Karpas-422 (cell line): ENCODE results near the gene HTR6. TPM values are rescaled to one million over a fixed set of nuclear protein-coding genes. Genes with fewer than 3 reads are reported as not detected.
"Not testable (repeated sequence)": the region's sequence is repeated elsewhere in the genome, so short reads cannot be mapped to it uniquely, and the experiment has no call there.

ENCODE experiments used
- DNase-seq: peaks from one replicate; pipeline ENCODE4 v3.0.0-alpha.2; 2015
- H2AFZ ChIP-seq: fragments of 200-600 bp; sonication (generic); 2 replicates; pipeline ENCODE4 v1.6.1; 2014; ENCODE audit warnings: antibody characterized with exemption, low read length, mixed read lengths
- H3K27ac ChIP-seq: fragments of 200-600 bp; sonication (generic); 2 replicates; pipeline ENCODE4 v1.5.1; 2014; ENCODE audit warnings: mild to moderate bottlenecking, low read length, moderate library complexity
- H3K27me3 ChIP-seq: fragments of 200-600 bp; sonication (generic); 2 replicates; pipeline ENCODE4 v1.6.1; 2014; ENCODE audit warnings: low read length, mixed read lengths
- H3K36me3 ChIP-seq: fragments of 200-600 bp; sonication (generic); 2 replicates; pipeline ENCODE4 v1.6.1; 2014; ENCODE audit warnings: low read length, mixed read lengths; ENCODE audit not compliant: insufficient read depth
- H3K4me1 ChIP-seq: fragments of 200-600 bp; sonication (generic); 2 replicates; pipeline ENCODE4 v1.6.1; 2014; ENCODE audit warnings: mild to moderate bottlenecking, low read length, mixed read lengths
- H3K4me2 ChIP-seq: fragments of 200-600 bp; sonication (generic); 2 replicates; pipeline ENCODE4 v1.6.1; 2014; ENCODE audit warnings: low read length, low read depth, mild to moderate bottlenecking; ENCODE audit not compliant: poor library complexity, severe bottlenecking
- H3K4me3 ChIP-seq: fragments of 200-600 bp; sonication (generic); 2 replicates; pipeline ENCODE4 v1.5.1; 2014; ENCODE audit warnings: mild to moderate bottlenecking, antibody characterized with exemption, low read length, mixed read lengths
- H3K79me2 ChIP-seq: fragments of 200-600 bp; sonication (generic); 2 replicates; pipeline ENCODE4 v1.6.1; 2014; ENCODE audit warnings: mild to moderate bottlenecking, low read length, mixed read lengths
- H3K9ac ChIP-seq: fragments of 200-600 bp; sonication (generic); 2 replicates; pipeline ENCODE4 v1.6.0; 2014; ENCODE audit warnings: low read length
- H3K9me2 ChIP-seq: fragments of 200-600 bp; sonication (generic), shearing (Covaris generic); replicated peaks from 2 replicates; pipeline ENCODE4 v1.6.0; 2014; ENCODE audit warnings: mild to moderate bottlenecking, low read length, moderate library complexity; ENCODE audit not compliant: insufficient read depth
- H3K9me3 ChIP-seq: fragments of 300-700, 200-600 bp; sonication (generic); 2 replicates; pipeline ENCODE4 v1.6.1; 2014; ENCODE audit warnings: low read length, mixed read lengths
- H4K20me1 ChIP-seq: fragments of 200-600 bp; sonication (generic); 2 replicates; pipeline ENCODE4 v1.6.1; 2014; ENCODE audit warnings: mild to moderate bottlenecking, antibody characterized with exemption, low read length, low read depth; ENCODE audit not compliant: insufficient read depth
- total RNA-seq: library from RNA; depleted of rRNA; stranded (reverse); fragments of >200 nt; shearing (Covaris generic); gene quantifications from 2 replicates; pipeline ENCODE4 v1.2.3, GENCODE V29; 2014; ENCODE audit warnings: low replicate concordance

Gene HTR6
- total RNA-seq, 1 experiment from 2014 or later = not detected

DNA sequence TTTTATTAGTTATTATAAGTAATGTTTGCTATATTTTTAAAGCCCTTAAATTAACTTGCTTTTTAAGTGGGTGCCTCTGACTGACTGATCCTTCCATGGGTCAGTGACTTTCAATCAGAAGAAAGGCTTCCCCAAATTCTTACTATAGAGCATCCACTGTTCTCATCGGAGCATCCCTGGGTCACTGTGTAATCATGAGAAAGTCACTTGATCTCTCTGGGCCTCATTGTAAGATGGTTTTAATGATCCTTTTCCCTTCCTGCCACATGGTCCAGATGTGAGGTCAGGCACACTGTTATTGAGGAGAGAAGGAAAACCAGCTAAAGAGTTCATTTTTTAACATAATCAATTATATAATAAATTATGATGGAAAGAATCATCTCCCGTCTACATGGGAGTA lies 31.6 kb upstream of the HTR6 start:
- Histone ChIP-seq H3K4me3 (no peak overlapping the region), H3K27me3 (no peaks in the 10 kb centered on the region), H3K36me3 (no peaks in the 10 kb centered on the region), H3K27ac (no peak overlapping the region), H3K9me3 (no peaks in the 10 kb centered on the region), H3K4me1 (no peaks in the 10 kb centered on the region), H2AFZ (no peak overlapping the region), H3K4me2 (no peak overlapping the region), H3K9me2 (no peaks in the 10 kb centered on the region), H3K9ac (no peak overlapping the region), H3K79me2 (no peaks in the 10 kb centered on the region), H4K20me1 (0 out of 2 replicates have a peak, but pooled peaks cover 5% of the 10 kb centered on the region)
- no peak for DNase-seq

DNA sequence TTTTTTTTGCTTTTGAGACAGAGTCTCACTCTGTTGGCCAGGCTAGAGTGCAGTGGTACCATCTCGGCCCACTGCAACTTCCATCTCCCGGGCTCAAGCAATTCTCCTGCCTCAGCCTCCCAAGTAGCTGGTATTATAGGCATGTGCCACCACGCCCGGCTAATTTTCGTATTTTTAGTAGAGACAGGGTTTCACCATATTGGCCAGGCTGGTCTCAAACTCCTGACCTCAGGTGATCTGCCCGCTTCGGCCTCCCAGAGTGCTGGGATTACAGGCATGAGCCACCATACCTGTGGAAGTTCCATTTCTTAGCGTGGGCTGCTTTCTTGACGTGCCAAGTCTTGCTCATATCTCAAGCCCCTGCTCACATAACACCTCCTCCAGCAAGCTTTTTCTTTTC lies 29.6 kb upstream of the HTR6 start:
- not testable (repeated sequence) for H3K4me3 ChIP-seq, H3K9me3 ChIP-seq, H3K9me2 ChIP-seq, H3K9ac ChIP-seq, H3K27ac ChIP-seq, H3K4me1 ChIP-seq, H3K36me3 ChIP-seq, H3K27me3 ChIP-seq, H3K4me2 ChIP-seq, DNase-seq, H4K20me1 ChIP-seq, H2AFZ ChIP-seq, H3K79me2 ChIP-seq

DNA sequence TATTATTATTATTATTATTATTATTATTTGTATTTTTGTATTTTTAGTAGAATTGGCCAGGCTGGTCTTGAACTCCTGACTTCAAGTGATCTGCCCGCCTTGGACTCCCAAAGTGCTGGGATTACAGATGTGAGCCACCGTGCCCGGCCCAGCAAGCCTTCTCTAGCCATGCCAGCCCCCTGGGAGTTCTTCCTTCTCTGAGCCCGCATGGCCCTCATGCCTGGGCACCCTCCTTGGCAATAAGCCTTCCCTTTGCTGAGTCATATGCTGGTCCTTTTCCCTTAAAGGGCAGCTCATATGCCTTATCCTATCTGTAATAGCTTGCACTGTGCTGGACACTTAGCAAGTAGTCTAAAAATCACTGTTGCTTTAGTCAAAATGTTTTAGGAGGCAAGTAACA lies 29.0 kb upstream of the HTR6 start:
- 0 out of 2 replicates have a peak, but pooled peaks cover 2% of the 10 kb centered on the region for H4K20me1 ChIP-seq
- no peaks in the 10 kb centered on the region for H3K4me1 ChIP-seq
- no peak overlapping the region for H2AFZ ChIP-seq
- no peaks in the 10 kb centered on the region for H3K9me2 ChIP-seq
- DNase-seq = no peak
- H3K27ac ChIP-seq = no peak overlapping the region
- no peak overlapping the region for H3K9ac ChIP-seq
- H3K4me2 ChIP-seq = no peak overlapping the region
- no peaks in the 10 kb centered on the region for H3K27me3 ChIP-seq
- no peaks in the 10 kb centered on the region for H3K36me3 ChIP-seq
- no peak overlapping the region for H3K4me3 ChIP-seq
- H3K79me2 ChIP-seq = no peaks in the 10 kb centered on the region
- H3K9me3 ChIP-seq = no peaks in the 10 kb centered on the region

DNA sequence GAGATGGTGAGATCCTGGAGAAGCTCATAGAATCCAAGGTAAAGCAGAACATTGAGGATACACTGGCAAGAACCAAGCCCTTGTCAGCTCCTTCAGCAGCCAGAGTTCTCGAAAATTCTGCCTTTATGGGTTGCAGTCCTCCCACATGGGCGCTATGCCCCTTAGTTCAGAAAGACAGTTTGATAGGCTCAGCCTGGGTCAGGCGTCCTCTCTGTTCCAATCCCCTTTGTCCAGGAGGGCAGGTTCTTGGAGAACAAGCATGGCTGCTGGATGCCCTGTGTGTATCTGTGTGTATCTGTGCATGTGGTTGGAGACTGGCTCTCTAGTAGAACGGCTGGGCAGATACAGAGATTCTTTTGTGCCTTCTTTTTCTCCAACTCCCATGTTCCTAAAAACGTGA lies 28.6 kb upstream of the HTR6 start:
- H4K20me1 ChIP-seq = no peaks in the 10 kb centered on the region
- no peaks in the 10 kb centered on the region for H3K4me1 ChIP-seq
- H3K79me2 ChIP-seq = no peaks in the 10 kb centered on the region
- H3K4me2 ChIP-seq = no peak overlapping the region
- no peak overlapping the region for H3K4me3 ChIP-seq
- no peaks in the 10 kb centered on the region for H3K36me3 ChIP-seq
- no peaks in the 10 kb centered on the region for H3K9me3 ChIP-seq
- H3K27me3 ChIP-seq = no peaks in the 10 kb centered on the region
- H3K9ac ChIP-seq = no peak overlapping the region
- no peaks in the 10 kb centered on the region for H3K9me2 ChIP-seq
- DNase-seq = no peak
- no peak overlapping the region for H2AFZ ChIP-seq
- no peak overlapping the region for H3K27ac ChIP-seq

DNA sequence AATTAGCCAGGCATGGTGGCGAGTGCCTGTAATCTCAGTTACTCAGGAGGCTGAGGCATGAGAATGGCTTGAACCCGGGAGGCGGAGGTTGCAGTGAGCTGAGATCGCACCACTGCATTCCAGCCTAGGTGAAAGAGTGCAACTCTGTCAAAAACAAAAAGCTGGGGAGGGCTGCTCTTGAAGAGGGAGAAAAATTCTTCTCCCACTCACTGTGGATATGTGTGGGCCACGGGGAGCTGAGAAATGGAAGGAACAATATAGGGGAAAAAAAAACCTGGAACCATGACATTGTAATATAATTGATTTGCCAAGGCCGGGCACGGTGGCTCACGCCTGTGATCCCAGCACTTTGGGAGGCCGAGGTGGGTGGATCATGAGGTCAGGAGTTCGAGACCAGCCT lies 27.9 kb upstream of the HTR6 start:
- H3K27me3 ChIP-seq, H2AFZ ChIP-seq, H3K4me1 ChIP-seq, H3K4me3 ChIP-seq, H3K9me2 ChIP-seq, H3K79me2 ChIP-seq, DNase-seq, H3K36me3 ChIP-seq, H3K4me2 ChIP-seq, H3K9ac ChIP-seq, H3K9me3 ChIP-seq, H4K20me1 ChIP-seq, H3K27ac ChIP-seq: not testable (repeated sequence)

DNA sequence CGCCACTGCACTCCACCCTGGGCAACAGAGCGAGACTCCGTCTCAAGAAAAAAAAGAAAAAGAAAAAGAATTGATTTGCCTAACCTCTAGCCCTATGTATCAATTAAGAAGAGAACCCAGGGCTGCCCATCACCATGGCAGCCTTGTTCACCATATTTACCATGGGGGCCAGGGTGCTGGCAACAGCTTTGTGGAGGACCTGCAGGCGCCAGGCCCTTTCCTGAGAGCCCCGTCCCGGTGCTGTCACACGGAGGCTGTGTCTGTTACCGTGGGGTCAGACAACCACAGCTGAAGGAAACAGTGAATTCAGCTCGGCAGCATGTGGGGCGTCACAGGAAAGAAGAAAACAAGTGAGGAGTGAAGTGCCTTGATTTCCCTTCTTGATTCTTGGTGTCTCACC lies 27.1 kb upstream of the HTR6 start:
- Histone ChIP-seq H3K79me2 (no peaks in the 10 kb centered on the region), H3K36me3 (no peaks in the 10 kb centered on the region), H3K27ac (no peak overlapping the region), H3K4me1 (no peaks in the 10 kb centered on the region), H3K9me3 (no peaks in the 10 kb centered on the region), H3K4me2 (no peak overlapping the region), H3K4me3 (no peak overlapping the region), H3K27me3 (no peaks in the 10 kb centered on the region), H3K9me2 (no peaks in the 10 kb centered on the region), H3K9ac (no peak overlapping the region), H4K20me1 (no peaks in the 10 kb centered on the region), H2AFZ (no peak overlapping the region)
- no peak for DNase-seq

DNA sequence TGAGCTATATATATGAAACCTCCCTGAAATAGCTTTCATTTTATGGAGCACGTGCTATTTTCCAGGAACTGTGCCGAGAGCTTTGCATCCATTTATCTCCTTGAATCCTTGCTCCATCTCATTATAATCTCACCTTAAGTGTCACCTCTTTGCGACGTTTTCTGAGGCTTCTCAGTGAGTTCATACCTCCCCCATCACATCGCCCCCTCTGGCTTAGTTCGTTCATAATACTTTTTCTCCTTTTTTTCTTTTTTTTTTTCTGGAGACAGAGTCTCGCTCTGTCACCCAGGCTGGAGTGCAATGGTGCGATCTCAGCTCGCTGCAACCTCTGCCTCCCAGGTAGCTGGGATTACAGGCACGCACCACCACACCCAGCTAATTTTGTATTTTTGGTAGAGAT lies 25.4 kb upstream of the HTR6 start:
- H3K79me2 ChIP-seq, H3K27me3 ChIP-seq, H3K27ac ChIP-seq, H3K9ac ChIP-seq, DNase-seq, H3K4me1 ChIP-seq, H2AFZ ChIP-seq, H3K36me3 ChIP-seq, H4K20me1 ChIP-seq, H3K9me3 ChIP-seq, H3K4me3 ChIP-seq, H3K9me2 ChIP-seq, H3K4me2 ChIP-seq: not testable (repeated sequence)

GRCh38 chr1:19639999-19640362 lies 24.7 kb upstream of the HTR6 start:
- H2AFZ ChIP-seq = no peak overlapping the region
- no peaks in the 10 kb centered on the region for H4K20me1 ChIP-seq
- no peaks in the 10 kb centered on the region for H3K4me1 ChIP-seq
- no peaks in the 10 kb centered on the region for H3K27me3 ChIP-seq
- H3K27ac ChIP-seq = no peak overlapping the region
- no peak overlapping the region for H3K4me3 ChIP-seq
- no peak overlapping the region for H3K9ac ChIP-seq
- no peaks in the 10 kb centered on the region for H3K9me2 ChIP-seq
- no peaks in the 10 kb centered on the region for H3K9me3 ChIP-seq
- H3K36me3 ChIP-seq = no peaks in the 10 kb centered on the region
- no peak overlapping the region for H3K4me2 ChIP-seq
- DNase-seq = no peak
- no peaks in the 10 kb centered on the region for H3K79me2 ChIP-seq
